Measurements from ENCODE around the gene JAZF1.

The JAZF1 gene

GRCh38 chr7:28102797-28103196 lies 77.8 kb downstream of the JAZF1 start:
- DNase-seq: no peak

- peak; percentile 9 for DNase-seq
These were observed 83.9 kb downstream of the JAZF1 start for GRCh38 chr7:28096713-28097112.

GRCh38 chr7:28095231-28095630 lies 85.4 kb downstream of the JAZF1 start:
- DNase-seq: no peak

- peak; percentile 33 for DNase-seq
These were observed 86.9 kb downstream of the JAZF1 start for GRCh38 chr7:28093623-28094232.

GRCh38 chr7:28091190-28091589 lies 89.4 kb downstream of the JAZF1 start:
- DNase-seq: no peak

- no peak for DNase-seq
These were observed 91.5 kb downstream of the JAZF1 start for GRCh38 chr7:28088901-28089714.

GRCh38 chr7:28088032-28088431 lies 92.6 kb downstream of the JAZF1 start:
- no peak for DNase-seq

- DNase-seq: no peak
These were observed 94.4 kb downstream of the JAZF1 start for GRCh38 chr7:28086198-28086597.

GRCh38 chr7:28083998-28084985 lies 96.3 kb downstream of the JAZF1 start:
- DNase-seq: no peak

- DNase-seq: no peak
These were observed 97.2 kb downstream of the JAZF1 start for GRCh38 chr7:28083164-28083997.

- no peak for DNase-seq
These were observed 98.5 kb downstream of the JAZF1 start for GRCh38 chr7:28082071-28082470.

GRCh38 chr7:28081016-28081415 lies 99.6 kb downstream of the JAZF1 start:
- no peak for DNase-seq

GRCh38 chr7:28078036-28078901 lies 102.3 kb downstream of the JAZF1 start:
- peak; percentile 29 for DNase-seq

GRCh38 chr7:28077616-28078015 lies 103.0 kb downstream of the JAZF1 start:
- no peak for DNase-seq

GRCh38 chr7:28076423-28077200 lies 104.0 kb downstream of the JAZF1 start:
- DNase-seq: no peak

GRCh38 chr7:28075674-28076358 lies 104.8 kb downstream of the JAZF1 start:
- DNase-seq: no peak

- DNase-seq: no peak
These were observed 107.6 kb downstream of the JAZF1 start for GRCh38 chr7:28072876-28073514.

- DNase-seq: no peak
These were observed 109.0 kb downstream of the JAZF1 start for GRCh38 chr7:28071570-28071969.

- DNase-seq: no peak
These were observed 110.1 kb downstream of the JAZF1 start for GRCh38 chr7:28070297-28071055.
